ENCODE measurements around the gene INTS13.
"Not testable (repeated sequence)": the region's sequence is repeated elsewhere in the genome, so short reads cannot be mapped to it uniquely, and the experiment has no call there.

INTS13 gene

DNA sequence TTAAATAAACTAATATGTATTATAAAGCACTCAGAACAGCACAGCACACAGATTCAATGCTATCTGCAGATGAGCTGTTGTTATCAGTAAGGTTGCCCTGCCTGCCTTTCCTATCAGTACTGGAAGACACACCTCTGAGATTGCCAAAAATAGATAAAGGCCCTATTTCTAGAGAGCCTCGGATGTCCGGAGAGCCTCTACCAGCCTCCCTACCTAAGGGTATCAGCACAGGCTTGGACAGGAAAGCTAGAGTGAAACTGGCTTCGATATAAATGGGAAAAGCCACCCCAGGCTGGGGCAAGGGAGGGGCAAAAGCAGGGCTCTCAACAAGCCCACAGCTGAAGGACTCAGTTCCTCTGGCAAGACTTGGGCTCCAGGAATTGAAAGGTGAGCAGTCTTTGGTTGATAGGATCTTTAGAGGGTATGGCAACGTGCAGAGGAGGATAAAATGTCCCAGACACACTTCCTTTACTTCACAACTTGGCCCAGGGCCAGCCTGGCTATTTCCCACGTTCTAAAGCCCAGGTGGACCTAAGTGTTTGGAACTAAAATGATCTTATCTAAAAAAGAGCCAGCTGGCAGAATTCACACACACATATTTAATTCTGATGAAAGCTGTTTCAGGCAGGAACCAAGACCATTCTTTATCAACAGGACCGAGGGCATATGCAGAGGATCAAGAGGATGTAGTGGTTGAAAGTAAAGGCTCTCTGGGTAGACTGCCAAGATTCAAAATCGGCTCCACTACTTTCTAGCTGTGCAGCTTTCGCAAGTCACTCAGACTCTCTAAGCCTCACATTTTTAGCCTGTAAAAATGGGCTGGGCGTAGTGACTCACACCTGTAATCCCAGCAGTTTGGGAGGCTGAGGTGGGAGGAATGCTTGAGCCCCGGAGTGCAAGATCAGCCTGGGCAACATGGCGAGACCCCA is 67.0 kb downstream of the INTS13 start:
- no peak for DNase-seq (ENCODE audit: low read depth in 1 of 2, low spot score in 1 of 2)

DNA sequence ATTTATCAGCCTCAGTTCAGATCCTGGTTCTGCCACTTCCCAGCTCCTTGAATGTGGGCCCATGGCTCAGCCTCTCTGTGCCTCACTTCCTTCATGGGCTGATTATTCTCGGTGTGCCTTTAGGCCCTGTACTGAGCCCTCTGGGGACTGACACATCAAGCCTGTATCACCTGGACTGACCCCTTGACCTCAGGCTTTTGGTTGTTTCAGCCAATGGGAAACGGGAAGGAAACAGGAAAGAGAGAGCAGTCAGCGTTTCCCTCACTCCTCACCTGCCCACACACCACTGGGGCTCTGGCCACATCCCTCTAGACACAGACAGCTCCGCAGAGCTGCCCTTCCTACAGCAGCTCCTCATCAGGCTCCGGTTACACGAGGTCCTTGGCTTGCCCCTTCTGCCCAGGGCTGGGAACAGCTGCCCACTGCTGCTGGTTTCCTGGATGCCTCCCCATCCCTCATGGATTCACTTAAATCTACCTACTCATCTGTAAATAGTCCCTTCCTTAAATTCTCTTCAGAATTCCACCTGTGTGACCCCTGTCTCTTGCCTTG is 67.8 kb downstream of the INTS13 start:
- no peak for DNase-seq (ENCODE audit: low read depth in 1 of 2, low spot score in 1 of 2)

DNA sequence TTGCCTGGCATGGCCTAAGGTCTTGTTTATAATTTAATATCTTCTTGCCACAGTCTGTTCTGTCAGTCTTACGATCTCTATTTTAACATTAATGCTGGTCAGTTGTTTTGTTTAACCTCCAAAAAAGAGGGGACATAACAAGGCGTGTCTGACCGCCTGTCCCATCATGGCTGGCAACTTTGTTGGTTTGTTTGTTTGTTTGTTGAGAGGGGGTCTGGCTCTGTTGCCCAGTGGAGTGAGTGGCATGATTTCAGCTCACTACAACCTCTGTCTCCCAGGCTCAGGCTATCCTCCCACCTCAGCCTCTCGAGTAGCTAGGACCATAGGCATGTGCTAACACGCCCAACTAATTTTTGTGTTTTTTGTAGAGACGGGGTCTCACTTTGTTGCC is 68.7 kb downstream of the INTS13 start:
- DNase-seq (ENCODE audit: low read depth in 1 of 2, low spot score in 1 of 2), result no peak

DNA sequence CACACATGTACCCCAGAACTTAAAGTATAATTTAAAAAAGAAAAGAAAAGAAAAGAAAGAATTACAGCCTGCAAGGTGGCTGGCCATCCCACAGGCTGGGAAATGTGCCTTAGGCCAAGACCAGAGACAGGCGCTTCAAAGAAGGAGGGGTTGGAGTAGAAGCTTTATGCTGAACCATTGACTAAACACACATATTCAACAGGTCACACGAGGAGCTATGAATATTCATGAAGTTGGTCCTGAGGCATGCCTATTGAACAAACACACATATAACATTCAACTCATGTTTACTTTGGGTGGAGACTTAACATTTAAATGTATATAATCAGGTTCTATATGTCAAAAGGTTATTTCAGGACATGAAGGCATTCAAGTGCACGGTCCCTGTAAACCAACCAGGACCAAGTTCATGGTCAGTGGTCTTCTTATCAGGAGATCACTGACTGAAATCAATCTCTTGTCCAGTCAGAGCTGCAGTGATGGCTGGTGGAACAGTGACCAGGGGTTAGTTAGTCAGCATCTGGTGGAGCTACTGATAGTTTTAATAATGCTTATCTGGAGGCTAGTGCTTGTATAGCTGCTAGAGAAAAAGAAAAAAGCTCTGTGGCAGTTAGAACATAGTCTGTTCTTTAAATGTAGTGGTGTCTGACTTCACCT is 69.2 kb downstream of the INTS13 start:
- DNase-seq (ENCODE audit: low read depth in 1 of 2, low spot score in 1 of 2), result no peak

DNA sequence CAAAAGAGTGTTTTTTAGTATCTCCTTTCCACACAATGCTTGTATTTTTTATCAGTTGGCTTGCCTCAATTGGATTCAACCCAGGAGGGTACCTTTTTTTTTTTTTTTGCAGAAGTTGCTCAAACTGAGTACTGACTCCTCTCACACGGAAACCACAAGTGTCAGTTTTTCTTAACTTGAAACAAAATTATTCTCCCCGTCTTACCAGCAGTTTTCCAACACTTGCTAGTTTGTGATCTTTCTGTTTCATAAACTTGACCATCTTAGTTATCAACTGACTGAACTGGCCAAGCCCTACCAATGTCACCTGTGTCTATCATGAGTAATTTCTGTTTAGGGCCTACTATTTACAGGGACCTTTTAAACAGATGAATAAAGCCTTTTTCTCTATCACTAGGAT is 70.7 kb downstream of the INTS13 start:
- DNase-seq (ENCODE audit: low read depth in 1 of 2, low spot score in 1 of 2), result no peak

DNA sequence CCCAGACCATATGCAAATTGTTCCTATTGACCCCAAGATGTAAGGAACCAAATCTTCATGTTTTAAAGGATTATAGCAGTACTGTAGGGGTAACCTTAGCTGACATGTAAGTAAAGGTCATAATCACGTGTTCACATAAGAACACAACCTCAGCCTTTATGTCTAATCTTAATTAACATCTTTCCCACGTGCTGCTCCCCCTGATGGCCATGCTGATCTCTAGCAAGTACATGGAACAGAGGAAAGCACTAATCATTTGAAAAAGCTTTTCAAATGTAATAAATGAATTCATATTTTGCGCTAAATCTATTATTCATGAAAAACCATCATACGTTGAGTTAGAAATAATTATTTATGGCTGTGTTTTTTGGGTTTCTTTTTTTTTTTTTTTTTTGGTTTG is 74.3 kb downstream of the INTS13 start:
- DNase-seq (ENCODE audit: low read depth in 1 of 2, low spot score in 1 of 2), result no peak

DNA sequence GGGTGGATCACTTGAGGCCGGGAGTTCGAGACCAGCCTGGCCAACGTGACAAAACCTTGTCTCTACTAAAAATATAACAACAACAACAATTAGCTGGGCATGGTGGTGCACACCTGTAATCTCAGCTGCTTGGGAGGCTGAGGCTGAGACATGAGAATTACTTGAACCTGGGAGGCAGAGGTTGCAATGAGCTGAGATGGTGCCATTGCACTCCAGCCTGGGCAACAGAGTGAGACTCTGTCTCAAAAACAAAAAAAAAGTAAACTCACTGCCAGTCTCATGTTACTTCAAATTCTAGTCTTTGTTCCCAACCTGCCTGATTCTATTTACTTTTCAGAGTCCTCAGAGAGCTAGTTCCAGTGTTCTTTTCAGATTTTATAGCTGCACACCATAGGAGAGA is 75.0 kb downstream of the INTS13 start:
- not testable (repeated sequence) for DNase-seq (ENCODE audit: low read depth in 1 of 2, low spot score in 1 of 2)

DNA sequence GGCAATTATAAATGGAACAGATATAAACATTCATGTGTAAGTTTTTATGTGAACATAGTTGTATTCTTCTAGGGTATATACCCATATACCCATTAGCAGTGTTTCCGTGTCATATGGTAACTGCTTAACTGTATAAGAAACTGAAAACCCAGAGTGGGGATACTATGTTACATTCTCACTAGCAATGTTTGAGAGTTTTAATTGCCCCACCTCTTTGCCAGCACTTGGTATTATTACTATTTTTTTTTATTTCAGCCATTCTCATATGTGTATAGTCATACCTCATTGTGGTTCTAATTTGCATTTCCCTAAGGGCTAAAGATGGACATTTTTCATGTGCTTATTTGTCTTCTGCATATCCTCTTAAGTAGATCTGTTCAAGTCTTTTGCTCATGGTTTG is 76.1 kb downstream of the INTS13 start:
- no peak for DNase-seq (ENCODE audit: low read depth in 1 of 2, low spot score in 1 of 2)

DNA sequence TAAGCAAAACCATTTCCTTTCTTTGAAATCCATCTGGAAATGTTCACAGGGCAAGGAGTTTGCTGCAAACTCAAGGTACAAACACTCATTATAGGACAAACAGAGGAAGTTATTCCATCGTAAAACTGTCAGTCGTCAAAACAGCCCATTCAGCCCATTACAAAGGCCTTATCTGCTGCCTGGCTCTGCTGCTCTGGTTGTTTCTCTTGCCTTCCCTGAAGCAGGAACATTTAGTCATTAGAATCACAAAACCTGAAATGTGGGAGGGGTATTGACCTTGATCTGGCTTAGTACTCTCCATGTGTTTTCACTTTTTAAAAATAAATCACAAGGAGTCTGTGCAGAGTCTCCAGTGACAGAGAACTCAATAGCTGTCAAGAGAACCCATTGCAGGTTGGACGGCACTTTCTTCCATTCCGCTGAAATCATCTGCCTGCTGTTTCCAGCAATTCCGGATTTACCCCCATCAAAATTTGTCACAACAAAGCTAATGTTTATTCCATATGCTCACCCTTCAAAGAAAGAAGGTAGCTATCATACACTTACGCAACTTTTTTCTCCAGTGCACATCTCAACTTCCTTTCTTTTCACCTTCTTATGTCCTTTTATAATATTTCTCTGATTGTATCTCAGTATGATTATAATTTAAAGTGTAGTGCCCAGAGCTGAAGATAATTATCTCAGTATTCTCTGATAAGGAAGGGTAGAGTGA is 80.2 kb downstream of the INTS13 start:
- DNase-seq (ENCODE audit: low read depth in 1 of 2, low spot score in 1 of 2), result no peak

DNA sequence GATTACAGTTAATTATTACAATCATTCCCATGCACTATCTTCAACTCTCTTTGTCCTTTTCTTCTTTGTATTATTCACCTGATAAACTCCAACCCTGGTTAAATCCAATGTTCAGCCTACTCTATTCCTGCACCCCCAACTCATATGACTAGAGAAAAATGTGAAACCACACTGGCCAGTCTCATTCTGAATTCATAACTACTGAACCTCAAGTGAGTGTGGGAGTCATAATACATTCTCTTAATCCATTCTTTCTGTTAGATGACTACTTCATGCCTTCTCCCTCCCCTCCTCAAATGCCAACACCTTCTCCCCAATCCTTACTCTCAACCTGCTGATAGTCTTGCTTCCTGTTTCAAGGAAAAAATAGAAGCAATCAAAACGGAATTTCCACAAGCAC is 82.4 kb downstream of the INTS13 start:
- DNase-seq (ENCODE audit: low read depth in 1 of 2, low spot score in 1 of 2), result no peak

Data from activated CD4-positive, alpha-beta T cell treated with anti-CD3 and anti-CD28 coated beads, Interleukin-2, amount 50 U/mL, for 24 hours (primary cell).